NOMO-1 treated with dmso at 0.1 percent for 144 hours (cell line): Measurements from ENCODE around the gene FRYL.
"Not testable (repeated sequence)": the region's sequence is repeated elsewhere in the genome, so short reads cannot be mapped to it uniquely, and the experiment has no call there.

Experiments used
- DNase-seq: peaks from one replicate; lab custom pipeline; 2025; ENCODE audit not compliant: unreplicated experiment; lab: John Stamatoyannopoulos, UW

Gene FRYL

GRCh38 chr4:48667148-48667547, 112.9 kb downstream of the FRYL start:
- DNase-seq, result no peak

GRCh38 chr4:48665555-48666186, 114.4 kb downstream of the FRYL start:
- no peak for DNase-seq

GRCh38 chr4:48664938-48665337, 115.1 kb downstream of the FRYL start:
- DNase-seq, result no peak

GRCh38 chr4:48661391-48661790, 118.7 kb downstream of the FRYL start:
- DNase-seq, result no peak

GRCh38 chr4:48660347-48660746, 119.7 kb downstream of the FRYL start:
- DNase-seq, result no peak

GRCh38 chr4:48654015-48654664, 125.9 kb downstream of the FRYL start:
- no peak for DNase-seq

GRCh38 chr4:48653217-48654014, 126.7 kb downstream of the FRYL start:
- no peak for DNase-seq

GRCh38 chr4:48651914-48652313, 128.2 kb downstream of the FRYL start:
- DNase-seq, result no peak

- DNase-seq, result no peak
These were observed 130.6 kb downstream of the FRYL start for GRCh38 chr4:48649505-48649904.

GRCh38 chr4:48645225-48645794, 134.8 kb downstream of the FRYL start:
- no peak for DNase-seq

GRCh38 chr4:48642421-48643374, 137.4 kb downstream of the FRYL start:
- DNase-seq, result no peak

GRCh38 chr4:48641401-48641800, 138.7 kb downstream of the FRYL start:
- DNase-seq, result no peak

- no peak for DNase-seq
These were observed 139.4 kb downstream of the FRYL start for GRCh38 chr4:48640699-48641098.

- DNase-seq, result no peak
These were observed 139.9 kb downstream of the FRYL start for GRCh38 chr4:48640225-48640624.

GRCh38 chr4:48639807-48640206, 140.3 kb downstream of the FRYL start:
- DNase-seq, result no peak

GRCh38 chr4:48638586-48638985, 141.5 kb downstream of the FRYL start:
- DNase-seq, result not testable (repeated sequence)

GRCh38 chr4:48636911-48637310, 143.2 kb downstream of the FRYL start:
- no peak for DNase-seq

- no peak for DNase-seq
These were observed 144.1 kb downstream of the FRYL start for GRCh38 chr4:48635980-48636379.

- no peak for DNase-seq
These were observed 144.8 kb downstream of the FRYL start for GRCh38 chr4:48635310-48635709.

- no peak for DNase-seq
These were observed 145.3 kb downstream of the FRYL start for GRCh38 chr4:48634688-48635308.
